NCI-H2029 (cell line): ENCODE measurements around the gene PSMC4.

Experiments used
- DNase-seq: peaks from one replicate; lab custom pipeline; 2025; lab: John Stamatoyannopoulos, UW

The PSMC4 gene

GRCh38 chr19:39993605-39994004 lies 22.6 kb downstream of the PSMC4 start:
- no peak for DNase-seq

GRCh38 chr19:39994361-39994760 lies 23.4 kb downstream of the PSMC4 start:
- DNase-seq, result no peak

- DNase-seq, result no peak
These were observed 24.8 kb downstream of the PSMC4 start for GRCh38 chr19:39995794-39996193.

GRCh38 chr19:39996218-39996810 lies 25.3 kb downstream of the PSMC4 start:
- DNase-seq, result peak; percentile 10

- peak; percentile 68 for DNase-seq
These were observed 26.1 kb downstream of the PSMC4 start, which contains the start of gene ZNF546 for GRCh38 chr19:39996811-39997637. TSS of gene ZNF546 (plus strand) at chr19:39997060. CDS start at chr19:39998327, 1,267 bp downstream.

- no peak for DNase-seq
These were observed 26.8 kb downstream of the PSMC4 start for GRCh38 chr19:39997638-39998216.

GRCh38 chr19:39998501-39998900 lies 27.5 kb downstream of the PSMC4 start:
- no peak for DNase-seq

- no peak for DNase-seq
These were observed 34.8 kb downstream of the PSMC4 start for GRCh38 chr19:40005691-40006272.

GRCh38 chr19:40006273-40006691 lies 35.3 kb downstream of the PSMC4 start:
- no peak for DNase-seq

- DNase-seq, result no peak
These were observed 38.7 kb downstream of the PSMC4 start for GRCh38 chr19:40009674-40010073.

GRCh38 chr19:40013991-40014390 lies 43.0 kb downstream of the PSMC4 start:
- no peak for DNase-seq

- DNase-seq, result no peak
These were observed 53.0 kb downstream of the PSMC4 start for GRCh38 chr19:40023969-40024368.

GRCh38 chr19:40025938-40026596 lies 55.1 kb downstream of the PSMC4 start:
- DNase-seq, result no peak

GRCh38 chr19:40026597-40026970 lies 55.6 kb downstream of the PSMC4 start:
- no peak for DNase-seq
